Parathyroid adenoma (tissue), 2 donors: ENCODE measurements around the gene PRKCE.

Experiments used
- H2AFZ ChIP-seq: fragments of 300-600 bp; sonication (generic); one replicate; pipeline ENCODE4 v1.7.0; 2017; ENCODE audit warnings: antibody characterized with exemption, mild to moderate bottlenecking
- H3K27ac ChIP-seq: fragments of 300-600 bp; sonication (generic); one replicate; pipeline ENCODE4 v1.7.0; 2017
- H3K27me3 ChIP-seq: fragments of 300-600 bp; sonication (generic); one replicate; pipeline ENCODE4 v1.7.0; 2017; ENCODE audit warnings: low read length; ENCODE audit not compliant: control insufficient read depth, insufficient read depth
- H3K36me3 ChIP-seq: fragments of 300-600 bp; sonication (generic); one replicate; pipeline ENCODE4 v1.7.0; 2017; ENCODE audit warnings: low read length; ENCODE audit not compliant: control insufficient read depth, insufficient read depth
- H3K4me1 ChIP-seq: fragments of 300-600 bp; sonication (generic); one replicate; pipeline ENCODE4 v1.7.0; 2017; ENCODE audit warnings: control low read depth
- H3K4me2 ChIP-seq: fragments of 300-600 bp; sonication (generic); one replicate; pipeline ENCODE4 v1.7.0; 2017; ENCODE audit warnings: low read length
- H3K4me3 ChIP-seq: fragments of 300-600 bp; sonication (generic); one replicate; pipeline ENCODE4 v1.7.0; 2017; ENCODE audit warnings: low read depth, low read length
- H3K79me2 ChIP-seq: fragments of 300-600 bp; sonication (generic); one replicate; pipeline ENCODE4 v1.7.0; 2017; ENCODE audit warnings: control low read depth
- H3K9ac ChIP-seq: fragments of 300-600 bp; sonication (generic); one replicate; pipeline ENCODE4 v1.7.0; 2017; ENCODE audit warnings: mild to moderate bottlenecking
- H3K9me3 ChIP-seq: fragments of 300-600 bp; sonication (generic); one replicate; pipeline ENCODE4 v1.7.0; 2017; ENCODE audit warnings: low read length; ENCODE audit not compliant: control insufficient read depth
- TF ChIP-seq, protein P1 (sequence below): fragments of 300-600 bp; sonication (generic); IDR thresholded peaks from one replicate; pipeline ENCODE4 v1.7.0; 2017; ENCODE audit warnings: antibody characterized with exemption, mild to moderate bottlenecking
- donor health status: primary hyperparathyroidism.

The PRKCE gene

DNA sequence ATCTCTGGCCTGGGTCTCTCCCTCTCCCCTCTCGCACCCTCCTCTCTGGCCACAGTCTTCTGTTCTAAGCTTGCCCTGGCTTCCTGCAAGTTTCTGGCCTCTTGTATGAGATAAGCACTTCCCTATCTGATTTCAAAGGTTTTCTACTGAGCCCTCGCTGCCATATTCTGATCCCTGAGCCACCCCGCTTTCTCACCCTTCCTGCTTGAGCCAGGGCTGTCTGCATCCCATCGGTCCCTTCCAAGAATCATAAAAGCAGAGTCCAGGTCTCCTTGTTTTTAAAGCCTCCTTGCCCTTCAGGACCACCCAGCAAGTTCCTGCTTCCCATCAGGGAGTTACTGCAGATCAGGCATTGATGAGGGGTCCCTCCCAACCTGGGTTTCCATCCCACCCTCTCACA lies 110.2 kb downstream of the PRKCE start:
- Histone ChIP-seq H3K79me2 (peaks cover 57% of the 10 kb centered on the region), H3K9ac (no peak overlapping the region), H3K36me3 (no peaks in the 10 kb centered on the region), H3K9me3 (no peaks in the 10 kb centered on the region), H3K27ac (no peak overlapping the region), H3K4me1 (peaks cover 29% of the 10 kb centered on the region), H3K4me3 (no peak overlapping the region), H2AFZ (no peak overlapping the region), H3K4me2 (no peak overlapping the region), H3K27me3 (no peaks in the 10 kb centered on the region)
- TF ChIP-seq, protein P1, sequence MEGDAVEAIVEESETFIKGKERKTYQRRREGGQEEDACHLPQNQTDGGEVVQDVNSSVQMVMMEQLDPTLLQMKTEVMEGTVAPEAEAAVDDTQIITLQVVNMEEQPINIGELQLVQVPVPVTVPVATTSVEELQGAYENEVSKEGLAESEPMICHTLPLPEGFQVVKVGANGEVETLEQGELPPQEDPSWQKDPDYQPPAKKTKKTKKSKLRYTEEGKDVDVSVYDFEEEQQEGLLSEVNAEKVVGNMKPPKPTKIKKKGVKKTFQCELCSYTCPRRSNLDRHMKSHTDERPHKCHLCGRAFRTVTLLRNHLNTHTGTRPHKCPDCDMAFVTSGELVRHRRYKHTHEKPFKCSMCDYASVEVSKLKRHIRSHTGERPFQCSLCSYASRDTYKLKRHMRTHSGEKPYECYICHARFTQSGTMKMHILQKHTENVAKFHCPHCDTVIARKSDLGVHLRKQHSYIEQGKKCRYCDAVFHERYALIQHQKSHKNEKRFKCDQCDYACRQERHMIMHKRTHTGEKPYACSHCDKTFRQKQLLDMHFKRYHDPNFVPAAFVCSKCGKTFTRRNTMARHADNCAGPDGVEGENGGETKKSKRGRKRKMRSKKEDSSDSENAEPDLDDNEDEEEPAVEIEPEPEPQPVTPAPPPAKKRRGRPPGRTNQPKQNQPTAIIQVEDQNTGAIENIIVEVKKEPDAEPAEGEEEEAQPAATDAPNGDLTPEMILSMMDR: no peak

DNA sequence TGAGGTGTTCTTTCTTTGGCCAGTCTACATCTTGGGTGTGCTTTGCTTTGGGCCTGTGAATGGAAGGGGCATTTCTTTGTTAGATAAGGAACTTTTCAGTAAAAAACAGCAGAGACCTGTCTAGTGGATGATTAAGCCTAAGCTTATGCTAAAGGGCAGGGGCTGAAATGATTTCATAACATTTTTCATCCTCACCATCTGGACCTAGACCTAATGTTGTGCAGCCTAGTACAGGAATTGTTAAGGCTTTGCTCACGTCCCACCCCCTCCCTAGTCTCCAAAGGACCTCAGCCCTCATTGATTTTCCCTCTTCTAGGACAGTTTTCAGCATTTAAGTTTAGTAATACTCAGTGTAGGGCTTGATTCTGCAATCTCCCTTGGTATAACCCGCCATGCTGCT lies 111.8 kb downstream of the PRKCE start:
- no peak overlapping the region for H2AFZ ChIP-seq
- peak overlapping the region; percentile 7 for H3K4me2 ChIP-seq
- no peaks in the 10 kb centered on the region for H3K9me3 ChIP-seq
- peaks cover 61% of the 10 kb centered on the region for H3K79me2 ChIP-seq
- no peak overlapping the region for H3K9ac ChIP-seq
- no peak overlapping the region for H3K4me3 ChIP-seq
- H3K27ac ChIP-seq: no peak overlapping the region
- no peaks in the 10 kb centered on the region for H3K27me3 ChIP-seq
- TF ChIP-seq, protein P1: no peak
- peaks cover 38% of the 10 kb centered on the region for H3K4me1 ChIP-seq
- H3K36me3 ChIP-seq: no peaks in the 10 kb centered on the region

DNA sequence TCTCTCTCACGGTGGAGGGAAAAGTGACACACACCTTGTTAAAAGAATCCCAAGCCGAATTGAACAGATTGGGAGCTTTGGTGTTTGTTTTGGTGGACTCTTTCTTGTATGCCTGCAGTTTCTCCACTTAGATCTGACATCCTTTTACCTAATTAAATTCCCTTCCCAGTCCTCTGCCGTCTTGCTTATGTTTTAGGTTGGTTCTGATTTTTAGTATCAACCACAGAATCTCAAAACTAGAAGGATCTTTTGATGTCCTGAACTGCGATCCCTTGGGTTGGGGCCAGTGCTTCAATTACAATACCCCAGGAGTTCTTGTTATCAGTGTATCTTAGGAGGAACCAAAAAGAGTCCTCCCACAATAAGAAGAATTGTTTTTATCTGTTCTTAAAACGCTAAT lies 112.3 kb downstream of the PRKCE start:
- no peaks in the 10 kb centered on the region for H3K9me3 ChIP-seq
- TF ChIP-seq, protein P1: no peak
- no peak overlapping the region for H3K4me3 ChIP-seq
- H3K9ac ChIP-seq: no peak overlapping the region
- H3K36me3 ChIP-seq: no peaks in the 10 kb centered on the region
- peak overlapping the region; percentile 7 for H3K4me2 ChIP-seq
- no peaks in the 10 kb centered on the region for H3K27me3 ChIP-seq
- H2AFZ ChIP-seq: no peak overlapping the region
- no peak overlapping the region for H3K27ac ChIP-seq
- peaks cover 38% of the 10 kb centered on the region for H3K4me1 ChIP-seq
- H3K79me2 ChIP-seq: peaks cover 59% of the 10 kb centered on the region

DNA sequence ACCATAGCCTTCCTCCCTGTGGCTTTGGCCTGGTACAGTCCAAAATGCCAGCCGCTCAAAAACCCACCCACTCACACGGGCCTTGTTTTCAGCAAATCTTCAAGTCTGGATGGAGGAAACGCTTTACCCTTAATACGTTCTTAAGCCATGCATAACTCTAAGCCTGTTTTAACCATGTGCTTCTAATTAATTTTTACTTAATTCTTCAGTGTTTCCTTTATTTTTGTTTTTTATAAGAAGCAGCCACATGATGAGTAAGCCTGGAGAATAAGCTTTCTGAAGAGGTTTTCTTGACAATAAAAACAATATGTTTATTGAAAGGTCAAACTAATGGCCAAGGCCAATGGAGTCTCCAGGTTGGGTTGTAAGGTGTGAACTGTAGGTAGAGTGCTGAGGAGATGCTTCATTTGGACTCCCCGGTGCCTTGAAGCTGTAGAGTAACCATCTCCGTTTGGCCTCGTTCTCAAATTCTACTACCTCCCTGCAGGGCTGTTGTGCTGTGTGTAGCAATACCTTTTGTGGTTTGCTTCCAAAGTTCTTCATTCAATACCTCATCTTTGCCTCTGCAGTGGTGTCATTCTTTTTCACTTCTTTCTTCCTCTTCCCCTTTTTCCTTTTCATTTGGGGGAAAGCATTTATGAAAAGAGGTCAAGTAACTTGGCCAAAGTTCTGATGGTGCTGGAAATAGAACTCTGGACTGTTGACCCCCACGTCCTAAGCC lies 113.7 kb downstream of the PRKCE start:
- Histone ChIP-seq H3K4me3 (no peak overlapping the region), H3K79me2 (peaks cover 55% of the 10 kb centered on the region), H3K9ac (no peak overlapping the region), H3K9me3 (no peaks in the 10 kb centered on the region), H3K4me1 (peaks cover 33% of the 10 kb centered on the region), H3K4me2 (peak overlapping the region; percentile 2), H3K27ac (peak overlapping the region; percentile 35), H3K27me3 (no peaks in the 10 kb centered on the region), H3K36me3 (no peaks in the 10 kb centered on the region), H2AFZ (no peak overlapping the region)
- TF ChIP-seq, protein P1: no peak

DNA sequence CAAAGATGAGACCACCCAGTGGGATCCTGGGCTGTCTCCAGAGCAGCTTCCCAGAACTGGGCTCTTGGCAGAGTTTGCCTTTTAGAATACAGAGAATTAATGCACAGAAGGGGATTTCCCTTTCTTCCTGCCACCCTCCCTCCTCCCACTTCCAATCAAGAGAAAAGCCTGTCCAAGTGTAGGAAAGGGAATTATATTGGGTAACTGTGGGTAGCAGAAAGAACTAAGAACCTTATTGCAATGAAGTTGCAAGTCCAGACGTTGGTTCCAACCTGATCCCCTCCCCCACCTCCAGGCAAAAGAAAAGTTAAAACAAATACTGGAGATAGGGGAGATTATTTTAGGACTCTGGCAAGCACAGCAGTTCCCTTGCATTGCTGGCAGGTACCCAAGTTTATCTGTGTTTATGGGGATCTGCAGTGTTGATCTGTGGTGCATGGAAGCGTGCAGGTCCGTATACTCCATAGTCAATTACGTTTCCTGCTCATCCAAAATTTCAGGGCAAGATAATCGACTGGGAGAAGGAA lies 114.3 kb downstream of the PRKCE start:
- peak overlapping the region; percentile 28 for H3K4me2 ChIP-seq
- H3K27me3 ChIP-seq: no peaks in the 10 kb centered on the region
- H3K36me3 ChIP-seq: no peaks in the 10 kb centered on the region
- H3K4me3 ChIP-seq: no peak overlapping the region
- H2AFZ ChIP-seq: no peak overlapping the region
- peak overlapping the region; percentile 35 for H3K27ac ChIP-seq
- no peak overlapping the region for H3K9ac ChIP-seq
- TF ChIP-seq, protein P1: no peak
- peaks cover 38% of the 10 kb centered on the region for H3K4me1 ChIP-seq
- no peaks in the 10 kb centered on the region for H3K9me3 ChIP-seq
- H3K79me2 ChIP-seq: peaks cover 53% of the 10 kb centered on the region
